Prostate gland (tissue), 2 donors: ENCODE data around the gene ZNF385A. TPM values are rescaled to one million over a fixed set of nuclear protein-coding genes. Genes with fewer than 3 reads are reported as not detected.

Experiments used
- DNase-seq: peaks from one replicate; pipeline ENCODE4 v3.0.0-alpha.2; 2019; ENCODE audit warnings: low spot score
- H3K27ac ChIP-seq, 2 donors: fragments of 200-600 bp; sonication (generic); 2 replicates each; pipeline ENCODE4 v1.5.1; 2017 to 2019
- H3K27me3 ChIP-seq: fragments of 200-600 bp; sonication (generic); replicated peaks from 2 replicates; pipeline ENCODE4 v1.5.1; 2019; ENCODE audit not compliant: insufficient read depth
- H3K36me3 ChIP-seq, 2 donors: fragments of 200-600 bp; sonication (generic); 1 replicate in 1 of 2; 2 replicates in 1 of 2; pipeline versions ENCODE4 v1.5.1 to v1.8.1; 2017 to 2019
- H3K4me1 ChIP-seq: fragments of 200-600 bp; sonication (generic); replicated peaks from 2 replicates; pipeline ENCODE4 v1.5.1; 2019
- H3K4me3 ChIP-seq, 2 donors: fragments of 200-600 bp; sonication (generic); 2 replicates each; pipeline ENCODE4 v1.5.1; 2017 to 2019
- H3K9me3 ChIP-seq: fragments of 200-600 bp; sonication (generic); 2 replicates; pipeline ENCODE4 v1.5.1; 2017
- CTCF ChIP-seq, 4 experiments: fragments of 200-600 bp in 2 of 4; fragments of 450-650 bp in 2 of 4; sonication (generic) in 2 of 4; IDR thresholded peaks; 1 replicate in 3 of 4; 2 replicates in 1 of 4; pipeline ENCODE4 v1.5.1; 2016 to 2019; ENCODE audit warnings: antibody characterized with exemption in 4 of 4, mild to moderate bottlenecking in 2 of 4, moderate library complexity in 2 of 4
- POLR2A ChIP-seq: fragments of 450-650 bp; IDR thresholded peaks from one replicate; pipeline ENCODE4 v1.6.1; 2016; ENCODE audit warnings: antibody characterized with exemption, mild to moderate bottlenecking
- POLR2AphosphoS5 ChIP-seq: sonication (generic); formaldehyde crosslinking; IDR thresholded peaks from one replicate; pipeline ENCODE4 v1.6.1; 2017; ENCODE audit warnings: antibody characterized with exemption
- whole genome bisulfite sequencing: methylation state at CpG from one replicate; pipeline ENCODE4 v1.1.5; 2018; 5-methylcytosine and 5-hydroxymethylcytosine counted together
- intact Hi-C: fragments of 100-400 bp; cut with DNase I; formaldehyde crosslinking; loops from one replicate; pipeline ENCODE4 v1.14.2; 2022
- total RNA-seq, 2 donors: library from RNA; depleted of rRNA; stranded (reverse); fragments of >200 nt; gene quantifications; one replicate each; pipeline ENCODE4 v1.1.0, GENCODE V29; 2016

The ZNF385A gene
- total RNA-seq, 2 donors from 2014 or later: 29.4 to 42.4 TPM

- no peak for DNase-seq
- H3K27ac ChIP-seq: no peak overlapping the region
- no peaks in the 10 kb centered on the region for H3K9me3 ChIP-seq
- H3K4me1 ChIP-seq: peaks cover 4% of the 10 kb centered on the region
- 77% methylated on average over 4 of the region's 4 CpGs for WGBS
- TF ChIP-seq POLR2A (no peak), POLR2AphosphoS5 (no peak)
- H3K36me3 ChIP-seq: no peaks in the 10 kb centered on the region
- H3K27me3 ChIP-seq: no peaks in the 10 kb centered on the region
- intact Hi-C loops: no loop called here
- H3K4me3 ChIP-seq: no peak overlapping the region
Observed at GRCh38 chr12:54376596-54376995, 7.9 kb downstream of the ZNF385A start.

GRCh38 chr12:54375259-54375579 lies 9.3 kb downstream of the ZNF385A start:
- no peak for DNase-seq
- H3K4me3 ChIP-seq: no peak overlapping the region
- H3K4me1 ChIP-seq: peaks cover 4% of the 10 kb centered on the region
- no peak overlapping the region for H3K27ac ChIP-seq
- H3K27me3 ChIP-seq: no peaks in the 10 kb centered on the region
- 88% methylated on average over 2 of the region's 2 CpGs for WGBS
- H3K36me3 ChIP-seq: no peaks in the 10 kb centered on the region
- intact Hi-C loops: no loop called here
- H3K9me3 ChIP-seq: no peaks in the 10 kb centered on the region
- TF ChIP-seq POLR2AphosphoS5 (no peak), POLR2A (no peak), CTCF (IDR thresholded peaks at IDR 0.05) (no peak)

- Histone ChIP-seq H3K4me1 (peaks cover 4% of the 10 kb centered on the region), H3K27ac (no peak overlapping the region)
- 41% methylated on average over 2 of the region's 2 CpGs for WGBS
Observed at GRCh38 chr12:54374562-54375258, 9.8 kb downstream of the ZNF385A start.

GRCh38 chr12:54373649-54374561 lies 10.6 kb downstream of the ZNF385A start:
- Histone ChIP-seq H3K9me3 (no peaks in the 10 kb centered on the region), H3K27ac (no peak overlapping the region), H3K27me3 (no peaks in the 10 kb centered on the region), H3K36me3 (no peaks in the 10 kb centered on the region), H3K4me3 (no peak overlapping the region), H3K4me1 (no peaks in the 10 kb centered on the region)
- intact Hi-C loops: no loop called here
- WGBS: 85% methylated on average over 10 of the region's 10 CpGs
- DNase-seq: no peak
- TF ChIP-seq CTCF (IDR thresholded peaks at IDR 0.05) (no peak), POLR2AphosphoS5 (no peak), POLR2A (no peak)

More at GRCh38 chr12:54374562-54375258, 9.8 kb downstream of the ZNF385A start:
- intact Hi-C loops: no loop called here
- DNase-seq: no peak
- no peak for TF ChIP-seq POLR2A
- no peak for TF ChIP-seq CTCF (IDR thresholded peaks at IDR 0.05)
- no peak for TF ChIP-seq POLR2AphosphoS5
- Histone ChIP-seq H3K9me3 (no peaks in the 10 kb centered on the region), H3K27me3 (no peaks in the 10 kb centered on the region), H3K36me3 (no peaks in the 10 kb centered on the region), H3K4me3 (no peak overlapping the region)

GRCh38 chr12:54372113-54372806 lies 12.3 kb downstream of the ZNF385A start:
- intact Hi-C loops: no loop called here
- Histone ChIP-seq H3K36me3 (no peaks in the 10 kb centered on the region), H3K4me3 (no peak overlapping the region), H3K9me3 (no peaks in the 10 kb centered on the region), H3K4me1 (no peaks in the 10 kb centered on the region), H3K27ac (no peak overlapping the region), H3K27me3 (no peaks in the 10 kb centered on the region)
- TF ChIP-seq POLR2AphosphoS5 (no peak), POLR2A (no peak), CTCF (IDR thresholded peaks at IDR 0.05) (no peak)
- 45% methylated on average over 8 of the region's 8 CpGs for WGBS
- no peak for DNase-seq
